Measurements from ENCODE around the gene TMEM50A.
"Not testable (repeated sequence)": the region's sequence is repeated elsewhere in the genome, so short reads cannot be mapped to it uniquely, and the experiment has no call there.

DNA sequence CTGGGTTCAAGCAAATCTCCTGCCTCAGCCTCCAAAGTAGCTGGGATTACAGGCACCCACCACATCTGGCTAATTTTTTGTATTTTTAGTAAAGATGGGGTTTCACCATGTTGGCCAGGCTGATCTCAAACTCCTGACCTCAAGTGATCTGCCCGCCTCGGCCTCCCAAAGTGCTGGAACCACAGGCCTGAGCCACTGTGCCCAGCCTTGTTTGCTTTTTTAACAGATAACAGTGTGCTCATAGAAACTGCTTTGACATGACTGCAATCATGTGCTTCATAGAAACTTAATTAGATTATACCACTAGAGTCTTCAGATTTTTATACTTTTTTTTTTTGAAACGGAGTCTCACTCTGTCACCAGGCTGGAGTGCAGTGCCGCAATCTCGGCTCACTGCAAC, 8.8 kb upstream of the TMEM50A start:
- TF ChIP-seq, protein P1, sequence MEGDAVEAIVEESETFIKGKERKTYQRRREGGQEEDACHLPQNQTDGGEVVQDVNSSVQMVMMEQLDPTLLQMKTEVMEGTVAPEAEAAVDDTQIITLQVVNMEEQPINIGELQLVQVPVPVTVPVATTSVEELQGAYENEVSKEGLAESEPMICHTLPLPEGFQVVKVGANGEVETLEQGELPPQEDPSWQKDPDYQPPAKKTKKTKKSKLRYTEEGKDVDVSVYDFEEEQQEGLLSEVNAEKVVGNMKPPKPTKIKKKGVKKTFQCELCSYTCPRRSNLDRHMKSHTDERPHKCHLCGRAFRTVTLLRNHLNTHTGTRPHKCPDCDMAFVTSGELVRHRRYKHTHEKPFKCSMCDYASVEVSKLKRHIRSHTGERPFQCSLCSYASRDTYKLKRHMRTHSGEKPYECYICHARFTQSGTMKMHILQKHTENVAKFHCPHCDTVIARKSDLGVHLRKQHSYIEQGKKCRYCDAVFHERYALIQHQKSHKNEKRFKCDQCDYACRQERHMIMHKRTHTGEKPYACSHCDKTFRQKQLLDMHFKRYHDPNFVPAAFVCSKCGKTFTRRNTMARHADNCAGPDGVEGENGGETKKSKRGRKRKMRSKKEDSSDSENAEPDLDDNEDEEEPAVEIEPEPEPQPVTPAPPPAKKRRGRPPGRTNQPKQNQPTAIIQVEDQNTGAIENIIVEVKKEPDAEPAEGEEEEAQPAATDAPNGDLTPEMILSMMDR (IDR thresholded peaks at IDR 0.05; ENCODE audit: low read depth, low read length, poor library complexity, severe bottlenecking): not testable (repeated sequence)
- TF ChIP-seq EZH2phosphoT487 (IDR thresholded peaks at IDR 0.05; ENCODE audit: borderline replicate concordance, low read length): not testable (repeated sequence)
